Heart left ventricle (tissue), 16 donors: Measurements from ENCODE around the gene ZBTB7C. TPM values are rescaled to one million over a fixed set of nuclear protein-coding genes. Genes with fewer than 3 reads are reported as not detected.

Experiments used
- ATAC-seq, 4 donors: fragments of 200-7000 bp; cut with Tn5 transposase; one replicate each; pipeline ENCODE4 v1.9.1; 2020 to 2022; ENCODE audit warnings: moderate library complexity in 4 of 4, mild to moderate bottlenecking in 3 of 4, moderate number of reproducible peaks in 1 of 4
- DNase-seq, 5 donors: peaks; one replicate each; pipeline ENCODE4 v3.0.0-alpha.2; 2020
- H3K27ac ChIP-seq, 12 donors: fragments of 200-600 bp; sonication (generic) in 4 of 12; one replicate each; pipeline versions ENCODE4 v1.5.0 to v1.8.0; 2016 to 2022; ENCODE audit warnings: mild to moderate bottlenecking in 2 of 12
- H3K27me3 ChIP-seq, 9 donors: fragments of 200-600 bp; sonication (generic) in 2 of 9; one replicate each; pipeline versions ENCODE4 v1.5.1 to v1.8.0; 2016 to 2022; ENCODE audit warnings: mild to moderate bottlenecking in 3 of 9
- H3K36me3 ChIP-seq, 9 donors: fragments of 200-600 bp; sonication (generic) in 2 of 9; one replicate each; pipeline versions ENCODE4 v1.5.0 to v1.8.0; 2018 to 2022; ENCODE audit warnings: mild to moderate bottlenecking in 2 of 9
- H3K4me1 ChIP-seq, 12 donors: fragments of 200-600 bp; sonication (generic) in 4 of 12; one replicate each; pipeline versions ENCODE4 v1.5.0 to v1.8.0; 2016 to 2022; ENCODE audit warnings: mild to moderate bottlenecking in 3 of 12
- H3K4me3 ChIP-seq, 12 donors: fragments of 200-600 bp; sonication (generic) in 4 of 12; one replicate each; pipeline versions ENCODE4 v1.5.0 to v1.8.0; 2017 to 2022; ENCODE audit warnings: mild to moderate bottlenecking in 9 of 12, moderate library complexity in 4 of 12
- H3K9me3 ChIP-seq, 12 donors: fragments of 200-600 bp; sonication (generic) in 4 of 12; one replicate each; pipeline versions ENCODE4 v1.5.0 to v1.8.0; 2016 to 2022; ENCODE audit warnings: mild to moderate bottlenecking in 1 of 12
- CTCF ChIP-seq, 12 donors: fragments of 200-600 bp; sonication (generic) in 4 of 12; IDR thresholded peaks; one replicate each; pipeline versions ENCODE4 v1.5.0 to v1.8.0; 2018 to 2022; ENCODE audit warnings: antibody characterized with exemption in 12 of 12, mild to moderate bottlenecking in 5 of 12
- POLR2A ChIP-seq, 2 donors: fragments of 450-650 bp; IDR thresholded peaks; one replicate each; pipeline ENCODE4 v1.6.1; 2017; ENCODE audit warnings: antibody characterized with exemption in 2 of 2, mild to moderate bottlenecking in 2 of 2, moderate library complexity in 2 of 2
- WGBS, 4 donors: extraction: QIAGEN DNeasy Blood & Tissue Kit in 2 of 4; methylation state at CpG; one replicate each; pipeline versions ENCODE4 v1.1.5 to v1.1.7; 2013 to 2018; 5-methylcytosine and 5-hydroxymethylcytosine counted together
- intact Hi-C, 10 donors: fragments of 100-400 bp; cut with DNase I; formaldehyde crosslinking; loops; one replicate each; pipeline versions ENCODE4 v1.11.1 to v1.14.2; 2022
- polyA plus RNA-seq, 2 donors: library from polyadenylated mRNA; stranded (reverse); fragments of 200-250 nt; gene quantifications; one replicate each; pipeline ENCODE4 v1.2.3, GENCODE V29; 2013
- total RNA-seq, 9 donors: library from RNA; depleted of rRNA in 2 of 9; stranded (reverse); fragments of >200 nt in 2 of 9; fragmentation: NEBNext Ultra II Directional in 3 of 9; extraction: Animal tissue kit (Norgen Biotek cat#: 25700) in 3 of 9; gene quantifications; one replicate each; pipeline versions ENCODE4 v1.1.0 to v1.2.4, GENCODE V29; 2016 to 2023
- donor health status: ischemic (EF 13 %, LVEDD 7.1; RV severe dilation, severe dysfunction).
- donor health status: healthy with polysubstance abuse.
- donor health status: DM: no; HTN: yes; CAD: no.
- donor health status: DM: no; HTN: no; CAD: no.
- donor health status: ischemic (EF 25% LVEDD 6.9; RV normal size, moderate dysfunction).
- donor health status: ischemic (EF 25% LVEDD 5.7; RV mildly dilated, moderate dysfunction).
- donor health status: healthy.
- donor health status: DM: yes; HTN: yes; CAD: no.
- donor health status: ischemic (EF 35%, LVEDD 5.7; RV mildly dilated, moderate dysfunction).
- donor health status: nonischemic (EF 11% LVEDD 7.7; RV severe dilation, severe dysfunction).
- donor health status: DM: yes; HTN: yes; CAD: no.
- donor health status: PGD.
- donor health status: ischemic (EF 29% LVEDD 5.4; RV normal size, mild dysfunction).
- donor health status: nonischemic (EF 23%, LVEDD 6.1; RV moderate dilation, normal function).

ZBTB7C gene
- total and polyA plus RNA-seq, 11 donors, result 0.68 to 7.5 (median 2.3) TPM

- ATAC-seq, result no peak
- peaks cover 0 to 8% (median 0%) of the 10 kb centered on the region in 12 donors for H3K4me1 ChIP-seq
- intact Hi-C loops, result loop anchor here in 1 of 10 donors (5.0 kb wide), 1 partner anchor 52 kb away; no protein-coding TSS in a partner anchor
- H3K36me3 ChIP-seq, result no peaks in the 10 kb centered on the region
- no peak overlapping the region for H3K4me3 ChIP-seq
- TF ChIP-seq CTCF (IDR thresholded peaks at IDR 0.05) (no peak), POLR2A (IDR thresholded peaks at IDR 0.05) (no peak)
- 90 to 100% (median 96%) methylated on average over 1 of the region's 1 CpG for WGBS, 4 donors
- H3K9me3 ChIP-seq, result no peaks in the 10 kb centered on the region
- H3K27ac ChIP-seq, result no peak overlapping the region
- DNase-seq, result no peak
- no peaks in the 10 kb centered on the region for H3K27me3 ChIP-seq
Measured at GRCh38 chr18:48325115-48325665, 84.0 kb downstream of the ZBTB7C start.

GRCh38 chr18:48324651-48325050 lies 84.5 kb downstream of the ZBTB7C start:
- no peaks in the 10 kb centered on the region for H3K27me3 ChIP-seq
- H3K9me3 ChIP-seq, result no peaks in the 10 kb centered on the region
- no peaks in the 10 kb centered on the region for H3K36me3 ChIP-seq
- H3K4me3 ChIP-seq, result no peak overlapping the region
- H3K4me1 ChIP-seq, result peaks cover 0 to 10% (median 0%) of the 10 kb centered on the region in 12 donors
- 85 to 90% (median 87%) methylated on average over 9 of the region's 9 CpGs for WGBS, 4 donors
- no peak for ATAC-seq
- DNase-seq, result no peak
- intact Hi-C loops, result loop anchor here in 1 of 10 donors (5.0 kb wide), 2 partner anchors 52 to 53 kb away; no protein-coding TSS in a partner anchor
- no peak overlapping the region for H3K27ac ChIP-seq
- TF ChIP-seq CTCF (IDR thresholded peaks at IDR 0.05) (no peak), POLR2A (IDR thresholded peaks at IDR 0.05) (no peak)

- H3K4me3 ChIP-seq, result no peak overlapping the region
- no peaks in the 10 kb centered on the region for H3K27me3 ChIP-seq
- DNase-seq, result no peak
- no peaks in the 10 kb centered on the region for H3K9me3 ChIP-seq
- no peak for ATAC-seq
- TF ChIP-seq CTCF (IDR thresholded peaks at IDR 0.05), result no peak
- no peak for TF ChIP-seq POLR2A (IDR thresholded peaks at IDR 0.05)
- 79 to 91% (median 84%) methylated on average over 2 of the region's 2 CpGs for WGBS, 4 donors
- H3K36me3 ChIP-seq, result no peaks in the 10 kb centered on the region
- peaks cover 0 to 16% (median 0%) of the 10 kb centered on the region in 12 donors for H3K4me1 ChIP-seq
- no peak overlapping the region for H3K27ac ChIP-seq
- intact Hi-C loops, result loop anchor here in 1 of 10 donors (5.0 kb wide), 1 partner anchor 51 kb away; no protein-coding TSS in a partner anchor
Measured at GRCh38 chr18:48323151-48323550, 86.0 kb downstream of the ZBTB7C start.

GRCh38 chr18:48321536-48321935 lies 87.6 kb downstream of the ZBTB7C start:
- Histone ChIP-seq H3K36me3 (no peaks in the 10 kb centered on the region), H3K4me3 (no peak overlapping the region), H3K4me1 (peaks cover 0 to 16% (median 0%) of the 10 kb centered on the region in 12 donors), H3K27me3 (no peaks in the 10 kb centered on the region), H3K9me3 (no peaks in the 10 kb centered on the region), H3K27ac (no peak overlapping the region)
- 90 to 97% (median 93%) methylated on average over 7 of the region's 7 CpGs for WGBS, 4 donors
- DNase-seq (no peak), ATAC-seq (no peak)
- TF ChIP-seq CTCF (IDR thresholded peaks at IDR 0.05), result no peak
- TF ChIP-seq POLR2A (IDR thresholded peaks at IDR 0.05), result no peak
- intact Hi-C loops, result loop anchor here in 1 of 10 donors (5.0 kb wide), 1 partner anchor 49 kb away; no protein-coding TSS in a partner anchor
